OCI-LY7 (cell line): ENCODE measurements around the gene FSIP1. TPM values are rescaled to one million over a fixed set of nuclear protein-coding genes. Genes with fewer than 3 reads are reported as not detected.

Experiments
- BruUV-seq: library from RNA; stranded (reverse); fragments of 400-500 nt; replicated peaks from 2 replicates; lab custom pipeline; 2021; lab: Mats Ljungman, UMichigan
- CTCF ChIA-PET: fragments of 300-600 bp; sonication (Branson Sonifier 250); formaldehyde crosslinking; loops from one replicate; lab custom pipeline; 2022; ENCODE audit warnings: antibody characterized with exemption; ENCODE audit not compliant: unreplicated experiment; lab: Charles Lee
- POLR2A ChIA-PET: fragments of 300-600 bp; sonication (Branson Sonifier 250); formaldehyde crosslinking; loops from one replicate; lab custom pipeline; 2022; ENCODE audit warnings: antibody characterized with exemption; lab: Charles Lee
- DNase-seq: peaks from one replicate; pipeline ENCODE4 v3.0.0-alpha.2; 2015; ENCODE audit warnings: low spot score
- H2AFZ ChIP-seq: fragments of 200-600 bp; sonication (generic), shearing (Covaris generic); 2 replicates; pipeline ENCODE4 v1.6.1; 2014; ENCODE audit warnings: mild to moderate bottlenecking, antibody characterized with exemption, low read length, moderate library complexity
- H3K27ac ChIP-seq: fragments of 200-600 bp; sonication (generic); 2 replicates; pipeline ENCODE4 v1.5.1; 2014; ENCODE audit warnings: mixed run types, low read depth, mild to moderate bottlenecking, moderate library complexity, low read length, inconsistent platforms; ENCODE audit not compliant: poor library complexity, severe bottlenecking
- H3K36me3 ChIP-seq: fragments of 200-600 bp; sonication (generic); 2 replicates; pipeline ENCODE4 v1.6.1; 2014; ENCODE audit warnings: mild to moderate bottlenecking, antibody characterized with exemption, low read length, moderate library complexity, mixed read lengths; ENCODE audit not compliant: insufficient read depth
- H3K4me1 ChIP-seq: fragments of 200-600 bp; sonication (generic); 2 replicates; pipeline ENCODE4 v1.5.1; 2014; ENCODE audit warnings: mild to moderate bottlenecking, low read length; ENCODE audit not compliant: insufficient read depth, poor library complexity, severe bottlenecking
- H3K4me2 ChIP-seq: fragments of 200-600 bp; sonication (generic); 2 replicates; pipeline ENCODE4 v1.6.1; 2014; ENCODE audit warnings: mild to moderate bottlenecking, low read length
- H3K4me3 ChIP-seq: fragments of 200-600 bp; sonication (generic); 2 replicates; pipeline ENCODE4 v1.5.1; 2014; ENCODE audit warnings: mild to moderate bottlenecking, low read depth, low read length; ENCODE audit not compliant: poor library complexity, severe bottlenecking
- H3K79me2 ChIP-seq: fragments of 200-600 bp; sonication (generic); 2 replicates; pipeline ENCODE4 v1.6.1; 2016; ENCODE audit warnings: low read depth, mild to moderate bottlenecking, low read length, moderate library complexity, mixed read lengths; ENCODE audit not compliant: insufficient read depth
- H3K9me2 ChIP-seq: fragments of 200-600 bp; sonication (generic); 2 replicates; pipeline ENCODE4 v1.6.1; 2016; ENCODE audit warnings: mild to moderate bottlenecking, low read length, mixed read lengths; ENCODE audit not compliant: insufficient read depth
- H3K9me3 ChIP-seq: fragments of 200-600 bp; sonication (generic); 2 replicates; pipeline ENCODE4 v1.6.1; 2014; ENCODE audit warnings: mild to moderate bottlenecking, mixed run types, low read length, mixed read lengths
- H4K20me1 ChIP-seq: fragments of 200-600 bp; sonication (generic); 2 replicates; pipeline ENCODE4 v1.6.1; 2014; ENCODE audit warnings: mild to moderate bottlenecking, antibody characterized with exemption, low read length, moderate library complexity, mixed read lengths; ENCODE audit not compliant: insufficient read depth
- CTCF ChIP-seq: fragments of 200-600 bp; sonication (generic); conservative IDR thresholded peaks from 2 replicates; pipeline ENCODE4 v1.5.1; 2014; ENCODE audit warnings: mild to moderate bottlenecking, antibody characterized with exemption, low read length, moderate library complexity, mixed read lengths
- EZH2phosphoT487 ChIP-seq: fragments of 200-600 bp; sonication (generic); IDR thresholded peaks from 2 replicates; pipeline ENCODE4 v1.6.1; 2018; ENCODE audit warnings: low read depth, borderline replicate concordance, mild to moderate bottlenecking, mixed run types, antibody characterized with exemption, low read length, moderate library complexity, mixed read lengths
- intact Hi-C: fragments of 100-400 bp; cut with micrococcal nuclease; formaldehyde crosslinking; loops from one replicate; pipeline ENCODE4 v1.10.0; 2022; ENCODE audit not compliant: unreplicated experiment
- total RNA-seq, 2 experiments: library from RNA; depleted of rRNA in 1 of 2; stranded (reverse); fragments of >200 nt in 1 of 2; shearing (Covaris generic) in 1 of 2; gene quantifications; 2 replicates each; pipeline ENCODE4 v1.2.3, GENCODE V29; 2014 to 2022

Gene FSIP1
- total RNA-seq, 2 experiments from 2014 or later: 0.28 to 0.65 TPM

DNA sequence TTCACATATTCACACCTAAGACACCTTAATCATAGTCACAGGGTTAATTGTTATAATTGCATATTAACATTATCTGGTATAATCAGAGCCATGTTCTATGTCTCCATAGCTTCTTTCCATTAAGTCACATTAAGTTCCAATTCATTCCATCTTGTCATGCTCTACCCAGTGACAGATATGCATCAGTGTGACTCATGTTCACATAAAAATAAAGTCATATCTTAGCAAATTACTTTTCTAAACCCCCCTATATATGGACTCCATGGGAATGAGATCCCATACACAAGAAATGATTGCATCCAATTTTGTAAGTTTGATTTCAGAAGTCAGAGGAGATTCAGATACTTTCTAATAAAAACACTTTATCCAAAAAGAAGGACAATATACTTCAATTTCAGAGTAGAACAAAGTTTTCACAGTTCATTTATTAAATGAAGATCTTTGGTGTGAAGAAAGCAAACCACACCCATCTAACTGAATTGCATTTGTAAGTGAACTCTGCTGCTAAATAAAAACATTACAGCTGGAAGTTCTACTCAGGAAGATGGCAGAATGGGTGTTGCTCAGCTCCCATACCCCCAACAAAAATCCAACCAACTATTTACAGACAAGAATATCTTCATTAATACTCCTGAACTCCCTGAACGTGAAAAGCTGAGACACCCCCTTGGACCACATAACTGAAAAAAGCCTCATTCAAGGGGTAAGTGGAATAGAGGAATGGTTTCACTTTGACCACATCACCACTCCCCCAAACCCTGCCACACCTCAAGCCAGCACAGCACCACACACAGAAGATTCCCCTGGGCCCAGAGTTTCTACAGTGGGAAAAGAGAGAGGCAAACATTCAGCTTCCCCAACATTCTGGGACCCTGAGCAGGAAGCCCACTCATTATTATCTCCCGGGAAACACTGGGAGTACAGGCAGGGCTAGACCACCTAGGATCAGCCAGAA is 174.2 kb downstream of the FSIP1 start:
- TF ChIP-seq CTCF: no peak
- TF ChIP-seq EZH2phosphoT487: no peak
- no peak for DNase-seq
- intact Hi-C loops: no loop called here
- POLR2A ChIA-PET: no interaction called here
- Histone ChIP-seq H2AFZ (no peak overlapping the region), H4K20me1 (no peaks in the 10 kb centered on the region), H3K4me1 (no peaks in the 10 kb centered on the region), H3K36me3 (no peaks in the 10 kb centered on the region), H3K9me3 (0 out of 2 replicates have a peak, but pooled peaks cover 7% of the 10 kb centered on the region), H3K4me2 (no peak overlapping the region), H3K4me3 (no peak overlapping the region), H3K27ac (no peak overlapping the region), H3K9me2 (no peaks in the 10 kb centered on the region), H3K79me2 (no peaks in the 10 kb centered on the region)
- CTCF ChIA-PET: no interaction called here
- no TSS peak for BruUV-seq

- Histone ChIP-seq H3K36me3 (no peaks in the 10 kb centered on the region), H3K4me2 (no peak overlapping the region), H3K79me2 (no peaks in the 10 kb centered on the region), H3K9me2 (no peaks in the 10 kb centered on the region), H3K27ac (no peak overlapping the region), H3K4me1 (no peaks in the 10 kb centered on the region), H4K20me1 (no peaks in the 10 kb centered on the region), H3K9me3 (no peaks in the 10 kb centered on the region), H3K4me3 (no peak overlapping the region), H2AFZ (no peak overlapping the region)
- TF ChIP-seq CTCF (no peak), EZH2phosphoT487 (no peak)
- intact Hi-C loops: no loop called here
- no TSS peak for BruUV-seq
- POLR2A ChIA-PET: no interaction called here
- CTCF ChIA-PET: no interaction called here
- DNase-seq: no peak
These were observed 177.5 kb downstream of the FSIP1 start for GRCh38 chr15:39605146-39605545.

DNA sequence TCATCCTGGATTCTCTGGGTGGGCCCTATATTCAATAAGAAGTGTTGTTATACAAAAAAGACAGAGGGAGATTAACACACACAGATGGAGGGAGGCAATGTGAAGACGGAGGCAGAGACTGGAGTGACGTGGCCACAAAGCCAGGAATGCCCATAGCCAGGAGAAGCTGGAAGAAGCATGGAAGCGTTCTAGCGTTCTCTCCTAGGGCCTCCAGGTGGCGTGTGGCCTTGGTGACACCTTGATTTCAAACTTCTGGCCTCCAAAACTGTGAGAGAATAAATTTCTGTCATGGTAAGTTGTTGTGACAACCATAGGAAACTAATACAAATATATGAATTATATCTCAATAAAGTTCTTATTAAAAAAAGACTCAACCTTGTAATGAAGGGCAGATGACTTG is 180.5 kb downstream of the FSIP1 start:
- no TSS peak for BruUV-seq
- H2AFZ ChIP-seq: no peak overlapping the region
- POLR2A ChIA-PET: no interaction called here
- H3K4me1 ChIP-seq: no peaks in the 10 kb centered on the region
- H3K9me2 ChIP-seq: no peaks in the 10 kb centered on the region
- CTCF ChIA-PET: no interaction called here
- H3K79me2 ChIP-seq: no peaks in the 10 kb centered on the region
- H3K27ac ChIP-seq: no peak overlapping the region
- no peak for DNase-seq
- intact Hi-C loops: no loop called here
- no peak overlapping the region for H3K4me3 ChIP-seq
- H3K4me2 ChIP-seq: no peak overlapping the region
- H3K36me3 ChIP-seq: no peaks in the 10 kb centered on the region
- TF ChIP-seq EZH2phosphoT487: no peak
- no peak for TF ChIP-seq CTCF
- no peaks in the 10 kb centered on the region for H3K9me3 ChIP-seq
- no peaks in the 10 kb centered on the region for H4K20me1 ChIP-seq
